ENCODE measurements around the gene PODXL2. TPM values are rescaled to one million over a fixed set of nuclear protein-coding genes. Genes with fewer than 3 reads are reported as not detected.
"Not testable (repeated sequence)": the region's sequence is repeated elsewhere in the genome, so short reads cannot be mapped to it uniquely, and the experiment has no call there.

PODXL2 gene
- total RNA-seq, 1 experiment from 2014 or later, result 5.9 TPM

DNA sequence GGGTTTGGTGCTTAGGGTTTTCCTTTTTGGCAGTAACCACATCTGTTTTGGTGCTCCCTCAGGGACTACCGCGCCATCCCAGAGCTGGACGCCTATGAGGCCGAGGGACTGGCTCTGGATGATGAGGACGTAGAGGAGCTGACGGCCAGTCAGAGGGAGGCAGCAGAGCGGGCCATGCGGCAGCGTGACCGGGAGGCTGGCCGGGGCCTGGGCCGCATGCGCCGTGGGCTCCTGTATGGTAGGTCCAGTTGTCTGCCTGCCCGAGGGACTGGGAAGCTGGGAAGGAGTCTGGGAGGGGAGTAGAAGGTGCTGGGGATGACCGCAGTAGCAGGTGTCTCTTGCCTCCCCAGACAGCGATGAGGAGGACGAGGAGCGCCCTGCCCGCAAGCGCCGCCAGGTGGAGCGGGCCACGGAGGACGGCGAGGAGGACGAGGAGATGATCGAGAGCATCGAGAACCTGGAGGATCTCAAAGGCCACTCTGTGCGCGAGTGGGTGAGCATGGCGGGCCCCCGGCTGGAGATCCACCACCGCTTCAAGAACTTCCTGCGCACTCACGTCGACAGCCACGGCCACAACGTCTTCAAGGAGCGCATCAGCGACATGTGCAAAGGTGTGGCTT, 24.3 kb upstream of the PODXL2 start:
- no peak for DNase-seq (ENCODE audit: low read depth)

- DNase-seq (ENCODE audit: low read depth), result not testable (repeated sequence)
These were observed 23.4 kb upstream of the PODXL2 start for GRCh38 chr3:127605547-127605946.

- DNase-seq (ENCODE audit: low read depth), result no peak
These were observed 22.7 kb upstream of the PODXL2 start for GRCh38 chr3:127606086-127606805.

DNA sequence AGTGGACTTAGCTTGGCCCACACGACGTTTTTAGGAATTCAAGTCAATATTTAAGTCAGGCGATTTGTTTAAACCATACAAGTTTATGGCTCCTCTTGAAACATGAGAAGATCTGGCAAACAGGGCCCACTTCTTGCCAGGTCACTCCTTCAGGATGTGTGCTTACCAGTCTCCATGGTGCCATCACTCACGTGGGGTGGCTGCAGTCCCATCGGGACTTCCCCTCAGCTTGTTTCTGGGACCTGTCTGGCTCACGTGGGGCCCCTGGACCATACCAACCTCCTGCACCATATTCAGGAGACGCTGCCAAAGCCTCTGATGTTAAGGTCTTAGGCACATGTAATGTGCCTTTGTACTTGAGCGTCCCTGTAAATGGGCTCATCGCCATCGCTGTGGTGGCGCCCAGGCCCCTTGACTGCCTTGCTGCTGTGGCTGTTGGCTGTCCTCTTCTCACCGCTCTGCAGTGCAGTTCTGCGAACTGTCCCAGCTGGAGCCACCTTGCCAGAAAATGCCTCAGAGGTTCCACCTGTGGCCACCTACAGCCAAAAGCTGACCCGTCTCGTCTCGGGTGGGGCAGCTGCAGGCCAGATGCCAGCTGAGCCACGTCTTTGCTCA, 21.9 kb upstream of the PODXL2 start:
- DNase-seq (ENCODE audit: low read depth), result no peak

DNA sequence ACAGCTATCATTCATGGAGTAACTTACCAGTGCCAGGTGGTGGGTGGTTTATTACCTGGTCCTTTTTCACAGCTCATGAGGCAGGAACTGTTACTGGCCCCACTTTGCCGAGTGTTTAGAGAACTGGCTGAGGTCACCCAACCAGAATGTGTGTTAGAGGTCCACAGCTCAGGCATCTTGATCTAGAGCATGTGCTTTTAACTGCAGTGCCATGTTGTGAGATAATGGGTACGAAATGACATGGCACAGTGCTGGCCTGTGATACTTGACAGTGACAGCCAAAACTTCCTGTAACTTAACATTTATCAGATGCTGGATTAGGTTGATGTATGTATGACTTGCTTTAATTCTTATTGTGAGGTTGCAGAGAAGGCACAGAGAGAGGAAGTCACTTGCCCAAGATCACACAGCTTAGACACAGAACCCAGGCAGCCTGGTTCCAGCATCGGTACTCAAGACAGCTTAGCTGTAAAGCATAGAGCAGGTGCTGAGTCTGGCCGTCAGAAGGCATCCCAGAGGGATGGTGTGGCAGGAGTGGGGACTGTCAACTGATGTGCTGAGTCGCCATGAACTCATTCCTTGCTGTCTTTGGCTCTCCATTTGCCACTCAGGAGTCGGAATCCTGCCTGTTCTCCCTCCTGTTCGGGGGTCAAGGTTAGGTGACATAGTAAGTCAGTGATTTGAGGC, 21.2 kb upstream of the PODXL2 start:
- DNase-seq (ENCODE audit: low read depth), result no peak

DNA sequence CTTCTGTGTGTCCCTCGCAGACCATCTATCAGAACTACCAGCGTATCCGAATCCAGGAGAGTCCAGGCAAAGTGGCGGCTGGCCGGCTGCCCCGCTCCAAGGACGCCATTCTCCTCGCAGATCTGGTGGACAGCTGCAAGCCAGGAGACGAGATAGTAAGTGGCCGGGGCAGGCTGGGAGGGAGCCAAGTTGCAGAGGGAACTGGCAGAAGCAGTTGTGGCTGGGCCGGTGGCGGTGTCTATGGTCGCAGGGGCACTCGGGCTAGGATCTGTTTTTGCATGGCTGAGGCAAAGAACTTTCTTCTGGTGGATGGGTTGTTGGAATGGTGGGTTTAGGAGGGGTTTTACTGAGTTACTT, 20.6 kb upstream of the PODXL2 start:
- no peak for DNase-seq (ENCODE audit: low read depth)

DNA sequence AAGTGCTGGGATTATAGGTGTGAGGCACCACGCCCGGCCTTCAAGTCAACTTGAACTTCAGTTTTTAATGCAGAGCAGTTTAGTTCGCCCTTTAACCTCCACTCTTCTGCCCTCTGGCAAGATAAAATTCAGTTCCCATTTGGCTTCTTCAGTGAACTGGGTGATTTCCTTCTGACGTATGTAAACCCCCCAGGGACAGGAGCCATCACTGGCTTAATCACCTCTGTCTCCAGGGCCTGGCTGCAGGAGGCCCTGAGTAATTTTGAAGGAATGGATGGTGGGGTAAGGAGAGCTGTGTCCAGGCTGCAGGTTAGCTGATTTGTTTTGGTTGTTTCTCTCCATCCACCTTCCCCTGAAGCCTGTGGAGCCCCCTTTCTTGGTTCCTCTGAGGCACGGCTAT, 18.9 kb upstream of the PODXL2 start:
- DNase-seq (ENCODE audit: low read depth), result no peak

GRCh38 chr3:127611251-127611650, 17.7 kb upstream of the PODXL2 start:
- no peak for DNase-seq (ENCODE audit: low read depth)

GRCh38 chr3:127612966-127613365, 16.0 kb upstream of the PODXL2 start:
- DNase-seq (ENCODE audit: low read depth), result no peak

- no peak for DNase-seq (ENCODE audit: low read depth)
These were observed 15.6 kb upstream of the PODXL2 start for GRCh38 chr3:127613406-127613805.

DNA sequence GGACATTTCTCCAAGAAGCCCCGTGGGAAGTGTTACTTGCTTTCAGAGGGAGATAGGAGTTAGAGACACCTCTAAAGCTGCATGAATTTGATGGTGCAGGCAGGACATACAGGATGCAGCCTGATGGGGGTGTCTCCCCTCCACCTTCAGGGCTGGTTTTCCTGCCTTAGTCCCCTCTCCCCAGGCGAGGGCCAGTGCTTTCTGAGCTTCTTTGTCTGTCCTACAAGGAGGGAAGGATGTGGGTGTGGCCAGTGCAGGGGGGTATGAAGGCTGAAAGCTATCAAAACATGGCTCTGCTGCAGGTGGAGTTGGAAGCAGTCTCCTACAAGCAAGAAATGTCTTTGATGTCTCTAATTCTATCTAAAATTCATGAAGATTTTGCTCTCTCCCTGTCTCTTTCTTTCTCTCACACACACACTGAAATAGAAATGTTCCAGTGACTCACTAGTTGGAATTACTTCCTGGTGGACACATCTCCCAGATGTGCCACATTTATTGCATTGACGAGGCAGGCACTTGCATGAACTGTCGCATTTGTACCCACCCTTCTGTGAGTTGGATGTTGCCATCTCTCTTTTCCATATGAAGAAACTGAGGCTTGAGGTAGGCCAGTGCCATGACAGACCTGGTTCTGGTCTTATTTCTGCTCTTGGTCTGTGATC, 13.9 kb upstream of the PODXL2 start:
- DNase-seq (ENCODE audit: low read depth), result peak; percentile 24

- no peak for DNase-seq (ENCODE audit: low read depth)
These were observed 13.2 kb upstream of the PODXL2 start for GRCh38 chr3:127615631-127616305.

- DNase-seq (ENCODE audit: low read depth), result no peak
These were observed 12.0 kb upstream of the PODXL2 start for GRCh38 chr3:127616836-127617605.

DNA sequence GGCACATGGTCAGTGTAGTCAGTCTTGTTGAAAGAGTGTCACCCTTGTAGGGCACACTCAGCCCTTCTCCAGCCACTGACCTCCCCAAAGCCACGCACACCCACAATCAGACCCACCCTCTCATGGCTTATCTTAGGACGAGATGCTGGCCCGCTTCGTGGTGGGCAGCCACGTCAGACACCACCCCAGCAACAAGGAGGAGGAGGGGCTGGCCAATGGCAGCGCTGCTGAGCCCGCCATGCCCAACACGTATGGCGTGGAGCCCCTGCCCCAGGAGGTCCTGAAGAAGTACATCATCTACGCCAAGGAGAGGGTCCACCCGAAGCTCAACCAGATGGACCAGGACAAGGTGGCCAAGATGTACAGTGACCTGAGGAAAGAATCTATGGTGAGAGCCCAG, 10.1 kb upstream of the PODXL2 start:
- no peak for DNase-seq (ENCODE audit: low read depth)

- no peak for DNase-seq (ENCODE audit: low read depth)
These were observed 8.2 kb upstream of the PODXL2 start for GRCh38 chr3:127620637-127621375.

DNA sequence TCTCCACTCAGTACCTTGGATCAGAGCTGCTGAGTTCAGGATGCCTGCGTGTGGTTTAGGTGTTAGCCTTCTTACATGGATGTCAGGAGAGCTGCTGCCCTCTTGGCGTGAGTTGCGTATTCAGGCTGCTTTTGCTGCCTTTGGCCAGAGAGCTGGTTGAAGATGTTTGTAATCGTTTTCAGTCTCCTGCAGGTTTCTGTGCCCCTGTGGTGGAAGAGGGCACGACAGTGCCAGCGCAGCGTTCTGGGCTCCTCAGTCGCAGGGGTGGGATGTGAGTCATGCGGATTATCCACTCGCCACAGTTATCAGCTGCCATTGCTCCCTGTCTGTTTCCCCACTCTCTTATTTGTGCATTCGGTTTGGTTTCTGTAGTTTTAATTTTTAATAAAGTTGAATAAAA, 7.0 kb upstream of the PODXL2 start:
- no peak for DNase-seq (ENCODE audit: low read depth)

DNA sequence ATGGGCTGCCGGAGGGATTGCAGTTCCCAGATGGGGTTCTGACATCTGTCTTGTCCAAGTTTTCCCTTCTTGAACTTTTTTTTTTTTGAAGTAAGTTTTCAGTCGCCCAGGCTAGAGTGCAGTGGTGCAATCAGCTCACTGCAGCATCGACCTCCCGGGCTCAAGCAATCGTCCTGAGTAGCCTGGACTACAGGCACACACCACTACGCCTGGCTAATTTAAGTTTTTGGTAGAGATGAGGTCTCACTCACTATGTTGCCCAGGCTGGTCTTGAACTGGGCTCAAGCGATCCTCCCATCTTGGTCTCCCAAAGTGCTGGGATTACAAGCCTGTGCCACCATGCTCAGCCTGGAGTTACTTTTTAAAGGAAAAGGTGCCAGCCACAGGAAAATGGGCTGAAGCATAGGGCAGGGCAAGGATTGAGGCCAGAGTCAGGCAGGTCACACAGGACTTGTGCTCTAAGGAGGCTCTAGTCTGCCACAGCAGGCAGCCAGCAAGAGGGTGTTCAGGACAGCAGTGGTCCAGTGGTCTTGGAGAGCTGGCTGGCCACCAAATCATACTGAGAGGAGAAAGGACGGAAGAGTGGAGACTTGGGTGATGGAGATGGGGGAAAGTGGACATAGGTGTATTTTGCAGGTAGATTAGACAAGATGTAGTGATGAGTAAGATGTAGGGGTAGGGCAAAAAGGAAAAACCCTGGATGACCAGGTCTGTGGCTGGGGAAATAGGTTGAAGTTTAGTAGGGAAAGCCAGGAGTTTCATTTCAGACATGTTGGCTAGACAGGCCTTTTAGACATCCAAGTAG, 6.0 kb upstream of the PODXL2 start:
- DNase-seq (ENCODE audit: low read depth), result no peak

DNA sequence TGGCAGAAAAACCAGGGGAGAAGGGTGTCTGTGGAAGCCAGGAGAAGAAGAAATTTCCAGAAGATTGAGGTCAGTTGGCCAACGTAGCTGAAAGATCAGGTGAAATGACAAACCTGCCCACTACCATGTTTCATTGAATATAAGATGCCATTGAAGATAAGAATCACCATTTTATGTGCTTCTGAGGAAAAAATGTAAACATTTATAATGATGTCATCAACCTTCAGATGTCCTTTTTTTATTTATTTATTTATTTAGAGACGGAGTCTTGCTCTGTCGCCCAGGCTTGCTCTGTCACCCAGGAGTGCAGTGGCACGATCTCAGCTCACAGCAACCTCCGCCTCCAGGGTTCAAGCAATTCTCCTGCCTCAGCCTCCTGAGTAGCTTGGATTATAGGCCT, 4.9 kb upstream of the PODXL2 start:
- DNase-seq (ENCODE audit: low read depth), result no peak

DNA sequence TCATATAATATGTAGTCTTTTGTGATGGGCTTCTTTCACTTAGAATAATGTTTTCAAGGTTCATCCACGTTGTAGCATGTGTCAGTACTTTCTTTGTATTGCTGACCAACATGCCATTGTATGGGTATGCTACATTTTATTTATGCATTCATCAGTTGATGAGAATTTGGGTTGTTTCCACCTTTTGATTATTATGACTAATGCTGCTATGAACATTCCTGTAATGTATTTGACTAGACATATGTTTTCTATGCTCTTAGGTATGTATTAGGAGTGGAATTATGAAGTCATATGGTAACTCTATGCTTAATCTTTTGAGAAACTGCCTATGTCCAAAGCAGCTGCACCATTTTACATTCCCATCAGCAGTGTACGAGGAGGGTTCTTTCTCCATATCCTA, 3.2 kb upstream of the PODXL2 start:
- no peak for DNase-seq (ENCODE audit: low read depth)

All from RPMI7951 (cell line).